T-helper 2 cell treated with Interferon-gamma antibody and Interleukin-4, amounts not matched to agents 100 ng/mL and 5 ng/mL, for 36 hours (primary cell): ENCODE results near the gene SAMD14. TPM values are rescaled to one million over a fixed set of nuclear protein-coding genes. Genes with fewer than 3 reads are reported as not detected.

Experiments
- intact Hi-C: fragments of 100-400 bp; cut with micrococcal nuclease; formaldehyde crosslinking; loops from one replicate; pipeline ENCODE4 v1.15.1; 2023
- total RNA-seq: library from RNA; stranded (reverse); gene quantifications from 2 replicates; pipeline ENCODE4 v1.2.3, GENCODE V29; 2022

SAMD14 gene
- total RNA-seq, 1 donor from 2014 or later = 0.98 TPM

DNA sequence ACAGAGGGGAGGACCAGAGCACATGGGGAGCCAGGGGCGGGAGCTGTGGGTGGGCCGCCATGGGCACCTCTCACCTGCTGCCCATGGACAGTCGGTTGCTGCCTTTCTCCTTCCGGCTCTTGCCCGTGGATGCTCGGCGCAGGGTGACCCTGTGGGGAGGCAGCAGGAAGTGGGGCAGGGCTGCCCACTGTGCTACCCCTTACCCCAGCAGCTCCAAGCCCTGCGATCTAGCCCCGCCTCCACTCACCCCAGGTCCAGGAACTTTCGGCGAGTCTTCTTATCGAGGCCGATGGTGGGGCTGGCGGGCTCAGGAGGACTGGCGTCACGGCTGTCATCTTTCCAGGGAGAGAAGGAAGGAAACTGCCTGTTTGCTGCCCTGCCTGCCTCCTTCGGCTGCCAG is 14.2 kb downstream of the SAMD14 start:
- intact Hi-C loops = loop anchor here (2.0 to 10.0 kb wide), 2 partner anchors 45 to 159 kb away; partner anchors contain the start of gene TMEM92

- intact Hi-C loops = loop anchor here (10.0 kb wide), 1 partner anchor 160 kb away; the partner anchor contains the start of gene TMEM92
Measured at GRCh38 chr17:50114849-50115357, 15.1 kb downstream of the SAMD14 start.

DNA sequence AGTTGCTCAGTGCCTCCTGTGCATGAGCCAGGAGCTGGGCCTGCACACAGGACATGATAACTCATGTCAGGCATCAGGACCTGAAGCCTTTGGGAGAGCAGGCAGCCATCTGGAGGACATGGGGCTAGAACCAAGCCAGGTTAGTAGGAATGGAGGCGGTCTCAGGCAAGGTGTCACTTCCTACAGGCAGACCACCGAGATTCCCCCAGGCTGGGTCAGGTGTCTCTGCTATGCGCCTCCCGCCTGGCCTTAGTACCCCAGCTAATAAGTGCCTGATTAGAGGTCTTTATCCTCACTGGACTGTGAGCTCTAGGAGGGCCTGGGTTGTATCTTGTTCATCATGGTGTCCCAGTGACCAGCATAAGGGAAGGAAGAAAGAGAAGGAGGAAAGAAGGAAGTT is 15.6 kb downstream of the SAMD14 start:
- intact Hi-C loops = loop anchor here (10.0 kb wide), 1 partner anchor 160 kb away; the partner anchor contains the start of gene TMEM92

GRCh38 chr17:50113624-50114320 is 16.2 kb downstream of the SAMD14 start:
- intact Hi-C loops = loop anchor here (10.0 kb wide), 1 partner anchor 161 kb away; the partner anchor contains the start of gene TMEM92

- intact Hi-C loops = loop anchor here (10.0 kb wide), 1 partner anchor 162 kb away; the partner anchor contains the start of gene TMEM92
Measured at GRCh38 chr17:50112694-50113093, 17.3 kb downstream of the SAMD14 start.

GRCh38 chr17:50111673-50112655 is 18.0 kb downstream of the SAMD14 start:
- intact Hi-C loops = loop anchor here (10.0 kb wide), 1 partner anchor 163 kb away; the partner anchor contains the start of gene TMEM92

- intact Hi-C loops = loop anchor here (10.0 kb wide), 1 partner anchor 164 kb away; the partner anchor contains the start of gene TMEM92
Measured at GRCh38 chr17:50110591-50111349, 19.2 kb downstream of the SAMD14 start.

GRCh38 chr17:50109785-50110184 is 20.2 kb downstream of the SAMD14 start:
- intact Hi-C loops = loop anchor here (10.0 kb wide), 1 partner anchor 165 kb away; the partner anchor contains the start of gene TMEM92

DNA sequence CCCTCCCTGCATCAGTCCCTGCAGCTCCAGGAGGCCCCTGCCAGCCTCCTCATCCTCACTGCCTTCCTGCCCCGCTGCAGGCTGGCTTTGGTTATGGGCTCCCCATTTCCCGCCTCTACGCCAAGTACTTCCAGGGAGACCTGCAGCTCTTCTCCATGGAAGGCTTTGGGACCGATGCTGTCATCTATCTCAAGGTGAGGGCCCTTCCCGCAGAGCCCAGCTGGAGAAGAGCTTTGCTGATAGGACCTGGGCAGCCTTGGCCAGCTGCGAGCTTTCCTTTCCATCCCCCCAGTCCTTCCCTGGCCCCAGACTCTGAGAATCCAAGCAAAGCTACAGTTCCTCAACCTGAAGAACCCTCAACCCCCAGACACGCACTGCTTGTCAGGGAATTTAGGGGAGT is 20.8 kb downstream of the SAMD14 start:
- intact Hi-C loops = no loop called here

GRCh38 chr17:50108556-50108955 is 21.4 kb downstream of the SAMD14 start:
- intact Hi-C loops = no loop called here

- intact Hi-C loops = no loop called here
Measured at GRCh38 chr17:50107790-50108414, 22.1 kb downstream of the SAMD14 start.

DNA sequence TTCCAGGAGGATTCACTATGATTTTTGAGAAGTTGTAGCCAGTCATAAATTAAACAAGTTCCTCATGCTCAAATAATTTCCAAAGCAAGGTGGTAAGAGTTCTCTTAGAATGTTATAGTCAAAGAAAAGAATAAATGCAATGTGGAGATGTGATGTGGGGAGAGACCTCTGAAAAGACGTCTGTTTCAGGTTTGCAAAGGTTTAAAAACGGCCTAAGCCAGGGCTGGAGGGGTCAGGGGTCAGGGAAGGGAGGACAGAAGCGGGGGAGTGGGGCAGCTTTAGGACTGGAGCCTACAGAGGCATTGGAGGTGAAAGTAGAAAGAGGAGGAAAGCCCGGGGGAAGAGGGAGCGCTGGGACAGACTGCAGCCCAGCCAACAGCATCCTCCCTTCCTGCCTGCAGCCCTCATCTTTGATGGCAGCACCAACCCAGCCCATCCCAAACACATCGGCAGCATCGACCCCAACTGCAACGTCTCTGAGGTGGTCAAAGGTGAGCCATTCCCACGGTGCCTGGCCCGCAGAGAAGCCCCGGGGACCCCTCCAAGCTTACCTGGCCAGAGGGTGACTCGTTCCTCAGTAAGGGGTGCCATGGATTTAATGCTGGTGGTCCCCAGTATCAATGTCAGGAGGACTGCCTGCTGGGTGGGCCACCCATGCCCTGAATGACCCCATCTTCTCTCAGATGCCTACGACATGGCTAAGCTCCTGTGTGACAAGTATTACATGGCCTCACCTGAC is 23.4 kb downstream of the SAMD14 start:
- intact Hi-C loops = no loop called here

- intact Hi-C loops = no loop called here
Measured at GRCh38 chr17:50105811-50106210, 24.1 kb downstream of the SAMD14 start.

DNA sequence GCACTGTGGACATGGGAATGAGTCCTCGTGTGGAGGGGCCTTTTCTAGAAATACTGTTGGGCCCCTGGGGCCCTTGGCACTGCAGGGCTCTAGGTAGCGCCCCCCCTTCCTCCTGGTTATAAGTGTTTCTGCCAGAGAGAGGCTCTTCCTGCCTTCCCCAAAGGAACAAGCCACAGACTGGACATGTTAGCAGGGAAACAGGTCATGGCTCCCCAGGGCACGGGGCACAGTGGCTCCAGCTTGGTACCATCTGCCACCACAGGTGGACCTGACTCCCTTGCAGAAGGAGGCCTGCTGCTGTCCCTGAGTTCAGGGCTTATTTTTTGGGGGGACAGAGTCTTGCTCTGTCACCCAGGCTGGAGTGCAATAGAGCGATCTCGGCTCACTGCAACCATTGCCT is 26.0 kb downstream of the SAMD14 start:
- intact Hi-C loops = no loop called here

- intact Hi-C loops = no loop called here
Measured at GRCh38 chr17:50103252-50103651, 26.7 kb downstream of the SAMD14 start.

GRCh38 chr17:50102164-50102991 is 27.6 kb downstream of the SAMD14 start:
- intact Hi-C loops = no loop called here

GRCh38 chr17:50101346-50102163 is 28.4 kb downstream of the SAMD14 start:
- intact Hi-C loops = no loop called here

- intact Hi-C loops = no loop called here
Measured at GRCh38 chr17:50100921-50101345, 29.0 kb downstream of the SAMD14 start.
